PFSK-1 (cell line): Measurements from ENCODE around the gene GLYAT. TPM values are rescaled to one million over a fixed set of nuclear protein-coding genes. Genes with fewer than 3 reads are reported as not detected.

ENCODE experiments used
- FOXP2 ChIP-seq: optimal IDR thresholded peaks from 2 replicates; pipeline ENCODE3; 2011; ENCODE audit warnings: borderline replicate concordance, control low read depth, inconsistent platforms; ENCODE audit not compliant: insufficient read depth; ENCODE audit errors: extremely low read length, extremely low read depth
- POLR2AphosphoS5 ChIP-seq: IDR thresholded peaks from 2 replicates; pipeline ENCODE4 v1.6.1; 2012; ENCODE audit warnings: low read depth, mild to moderate bottlenecking, control low read depth, low read length, moderate library complexity
- REST ChIP-seq, 2 experiments: IDR thresholded peaks; 2 replicates each; pipeline versions ENCODE4 v1.6.1 to v1.8.0; 2011 to 2012; ENCODE audit warnings: low read depth in 2 of 2, low read length in 2 of 2, control low read depth in 1 of 2, inconsistent platforms in 1 of 2, mild to moderate bottlenecking in 1 of 2, moderate library complexity in 1 of 2; ENCODE audit not compliant: insufficient read depth in 1 of 2
- SIN3A ChIP-seq: IDR thresholded peaks from 2 replicates; pipeline ENCODE4 v1.6.1; 2012; ENCODE audit warnings: mild to moderate bottlenecking, low read length, moderate library complexity, borderline replicate concordance; ENCODE audit not compliant: insufficient read depth
- TAF1 ChIP-seq: IDR thresholded peaks from 2 replicates; pipeline ENCODE4 v1.6.1; 2012; ENCODE audit warnings: low read length, control low read depth, borderline replicate concordance; ENCODE audit not compliant: insufficient read depth
- polyA plus RNA-seq: library from polyadenylated mRNA; unstranded; fragments of >200 nt; gene quantifications from one replicate; pipeline ENCODE4 v1.2.1, GENCODE V29; 2012; ENCODE audit warnings: low read depth, missing spikeins; ENCODE audit not compliant: insufficient read length

GLYAT gene
- polyA plus RNA-seq, result not detected

GRCh38 chr11:58731819-58732218, at the start of gene GLYAT:
GLYAT (minus strand) TSS chr11:58731943; CDS start chr11:58724496, 7,447 bp downstream.
- TF ChIP-seq POLR2AphosphoS5 (no peak), REST (IDR thresholded peaks at IDR 0.05; ENCODE audit: insufficient read depth in 1 of 2, low read depth in 2 of 2, low read length in 2 of 2) (no peak), TAF1 (no peak), SIN3A (no peak), FOXP2 (no peak)

- TF ChIP-seq POLR2AphosphoS5, result no peak
Measured at GRCh38 chr11:58781345-58781744, 49.6 kb upstream of the GLYAT start.

GRCh38 chr11:58780578-58780977, 48.8 kb upstream of the GLYAT start:
- no peak for TF ChIP-seq FOXP2
- no peak for TF ChIP-seq TAF1
- no peak for TF ChIP-seq POLR2AphosphoS5
- no peak for TF ChIP-seq REST (IDR thresholded peaks at IDR 0.05; ENCODE audit: insufficient read depth in 1 of 2, low read depth in 2 of 2, low read length in 2 of 2)
- no peak for TF ChIP-seq SIN3A

GRCh38 chr11:58776891-58777710, 45.4 kb upstream of the GLYAT start:
- no peak for TF ChIP-seq SIN3A
- no peak for TF ChIP-seq POLR2AphosphoS5
- TF ChIP-seq FOXP2, result no peak
- no peak for TF ChIP-seq TAF1
- no peak for TF ChIP-seq REST (IDR thresholded peaks at IDR 0.05; ENCODE audit: insufficient read depth in 1 of 2, low read depth in 2 of 2, low read length in 2 of 2)

- no peak for TF ChIP-seq FOXP2
- no peak for TF ChIP-seq SIN3A
- TF ChIP-seq TAF1, result no peak
- TF ChIP-seq POLR2AphosphoS5, result no peak
- no peak for TF ChIP-seq REST (IDR thresholded peaks at IDR 0.05; ENCODE audit: insufficient read depth in 1 of 2, low read depth in 2 of 2, low read length in 2 of 2)
Measured at GRCh38 chr11:58775066-58775708, 43.4 kb upstream of the GLYAT start.
